Endodermal cell (in vitro differentiated cells): Measurements from ENCODE around the gene LYZL1. TPM values are rescaled to one million over a fixed set of nuclear protein-coding genes. Genes with fewer than 3 reads are reported as not detected.

Source experiments
- DNase-seq: peaks from one replicate; pipeline ENCODE4 v3.0.0-alpha.2; 2017
- H3K27ac ChIP-seq: 2 replicates; pipeline ENCODE4 v1.5.1; 2013; ENCODE audit warnings: mild to moderate bottlenecking, low read depth, low read length, moderate library complexity
- H3K27me3 ChIP-seq: 2 replicates; pipeline ENCODE4 v1.6.1; 2013; ENCODE audit warnings: mild to moderate bottlenecking, low read length, moderate library complexity; ENCODE audit not compliant: insufficient read depth, control insufficient read depth, poor library complexity, severe bottlenecking
- H3K36me3 ChIP-seq: 2 replicates; pipeline ENCODE4 v1.7.0; 2013; ENCODE audit warnings: mild to moderate bottlenecking, low read length, moderate library complexity; ENCODE audit not compliant: control insufficient read depth, insufficient read depth
- H3K4me1 ChIP-seq: one replicate; pipeline ENCODE4 v1.7.0; 2013; ENCODE audit warnings: low read length; ENCODE audit not compliant: control insufficient read depth, insufficient read depth
- H3K4me3 ChIP-seq: 2 replicates; pipeline ENCODE4 v1.5.1; 2013; ENCODE audit warnings: mild to moderate bottlenecking, low read length, moderate library complexity
- H3K9ac ChIP-seq: 2 replicates; pipeline ENCODE4 v1.6.1; 2013; ENCODE audit warnings: mild to moderate bottlenecking, low read length, moderate library complexity; ENCODE audit not compliant: poor library complexity, severe bottlenecking; ENCODE audit errors: extremely low read depth
- H3K9me3 ChIP-seq: 2 replicates; pipeline ENCODE4 v1.6.1; 2013; ENCODE audit warnings: mild to moderate bottlenecking, low read length, moderate library complexity; ENCODE audit not compliant: control insufficient read depth
- H3K27ac Mint-ChIP-seq: 2 replicates; pipeline ENCODE4 v1.8.0; 2020; ENCODE audit warnings: mixed read lengths
- H3K27me3 Mint-ChIP-seq: 2 replicates; pipeline ENCODE4 v1.8.0; 2021; ENCODE audit warnings: mild to moderate bottlenecking, mixed read lengths; ENCODE audit not compliant: insufficient read depth
- H3K36me3 Mint-ChIP-seq: 2 replicates; pipeline ENCODE4 v1.8.0; 2020; ENCODE audit warnings: low read depth, mixed read lengths
- H3K4me1 Mint-ChIP-seq: 2 replicates; pipeline ENCODE4 v1.8.0; 2020; ENCODE audit warnings: mixed read lengths
- H3K4me3 Mint-ChIP-seq: 2 replicates; pipeline ENCODE4 v1.8.0; 2020; ENCODE audit warnings: mild to moderate bottlenecking, moderate library complexity, mixed read lengths
- H3K9me3 Mint-ChIP-seq: 2 replicates; pipeline ENCODE4 v1.8.0; 2020; ENCODE audit warnings: mild to moderate bottlenecking, mixed read lengths
- CTCF ChIP-seq: fragments of 200-600 bp; sonication (generic); conservative IDR thresholded peaks from 2 replicates; pipeline ENCODE4 v1.5.0; 2021; ENCODE audit warnings: antibody characterized with exemption, mild to moderate bottlenecking
- WGBS, 2 experiments: methylation state at CpG; one replicate each; pipeline versions ENCODE4 v1.1.5 to v1.1.7; 2013; ENCODE audit warnings: missing lambda C conversion rate in 2 of 2, mixed read lengths in 1 of 2; ENCODE audit not compliant: insufficient coverage in 1 of 2, insufficient read length in 1 of 2; 5-methylcytosine and 5-hydroxymethylcytosine counted together
- total RNA-seq, 2 donors: library from RNA; stranded (reverse); fragmentation: NEBNext Ultra II Directional in 1 of 2; extraction: Animal tissue kit (Norgen Biotek cat#: 25700) in 1 of 2; gene quantifications; 2 replicates in 1 of 2; 3 replicates in 1 of 2; pipeline ENCODE4 v1.2.1, GENCODE V29; 2021

LYZL1 gene
- total RNA-seq, 2 donors from 2014 or later, result not detected

- no peaks in the 10 kb centered on the region for H3K9me3 ChIP-seq
- H3K9ac ChIP-seq, result no peak overlapping the region
- no peak overlapping the region for H3K4me3 Mint-ChIP-seq
- H3K27me3 ChIP-seq, result no peaks in the 10 kb centered on the region
- no peak overlapping the region for H3K4me3 ChIP-seq
- no peaks in the 10 kb centered on the region for H3K27me3 Mint-ChIP-seq
- H3K9me3 Mint-ChIP-seq, result no peaks in the 10 kb centered on the region
- no peak overlapping the region for H3K27ac ChIP-seq
- H3K4me1 ChIP-seq, result no peaks in the 10 kb centered on the region
- no peak overlapping the region for H3K27ac Mint-ChIP-seq
- no peak for DNase-seq
- H3K4me1 Mint-ChIP-seq, result peaks cover 8% of the 10 kb centered on the region
- no peaks in the 10 kb centered on the region for H3K36me3 Mint-ChIP-seq
- no peaks in the 10 kb centered on the region for H3K36me3 ChIP-seq
- 91 to 99% methylated on average over 6 of the region's 7 CpGs for WGBS, 2 experiments
- TF ChIP-seq CTCF, result no peak
These were observed 43.9 kb upstream of the LYZL1 start for GRCh38 chr10:29244978-29245377.

GRCh38 chr10:29245476-29245875 lies 43.4 kb upstream of the LYZL1 start:
- Mint-ChIP-seq H3K4me3 (no peak overlapping the region), H3K36me3 (no peaks in the 10 kb centered on the region), H3K27me3 (peaks cover 1% of the 10 kb centered on the region), H3K9me3 (no peaks in the 10 kb centered on the region), H3K4me1 (peaks cover 13% of the 10 kb centered on the region), H3K27ac (no peak overlapping the region)
- WGBS, 2 experiments, result 93 to 95% methylated on average over 9 to 11 of the region's 11 CpGs
- H3K36me3 ChIP-seq, result no peaks in the 10 kb centered on the region
- H3K4me1 ChIP-seq, result no peaks in the 10 kb centered on the region
- H3K4me3 ChIP-seq, result no peak overlapping the region
- H3K27me3 ChIP-seq, result no peaks in the 10 kb centered on the region
- no peak overlapping the region for H3K9ac ChIP-seq
- DNase-seq, result no peak
- TF ChIP-seq CTCF, result no peak
- H3K27ac ChIP-seq, result no peak overlapping the region
- H3K9me3 ChIP-seq, result no peaks in the 10 kb centered on the region

GRCh38 chr10:29246449-29246848 lies 42.4 kb upstream of the LYZL1 start:
- Mint-ChIP-seq H3K27me3 (peaks cover 4% of the 10 kb centered on the region), H3K27ac (no peak overlapping the region), H3K4me1 (peaks cover 17% of the 10 kb centered on the region), H3K9me3 (no peaks in the 10 kb centered on the region), H3K4me3 (no peak overlapping the region), H3K36me3 (no peaks in the 10 kb centered on the region)
- H3K4me1 ChIP-seq, result no peaks in the 10 kb centered on the region
- H3K36me3 ChIP-seq, result no peaks in the 10 kb centered on the region
- no peak overlapping the region for H3K4me3 ChIP-seq
- WGBS, 2 experiments, result no CpG with 5 or more reads among the region's 1 CpG
- no peak overlapping the region for H3K9ac ChIP-seq
- H3K9me3 ChIP-seq, result no peaks in the 10 kb centered on the region
- no peak for TF ChIP-seq CTCF
- no peak for DNase-seq
- H3K27ac ChIP-seq, result no peak overlapping the region
- no peaks in the 10 kb centered on the region for H3K27me3 ChIP-seq
